Esophagus squamous epithelium (tissue), 5 donors: ENCODE data around the gene ABT1. TPM values are rescaled to one million over a fixed set of nuclear protein-coding genes. Genes with fewer than 3 reads are reported as not detected.

Source experiments
- DNase-seq: peaks from one replicate; lab custom pipeline; 2025; lab: John Stamatoyannopoulos, UW
- H3K27ac ChIP-seq, 4 donors: fragments of 200-600 bp; sonication (generic); one replicate each; pipeline ENCODE4 v1.5.1; 2016 to 2019; ENCODE audit warnings: mild to moderate bottlenecking in 1 of 4
- H3K27me3 ChIP-seq, 4 donors: fragments of 200-600 bp; sonication (generic); 1 replicate in 3 of 4; 2 replicates in 1 of 4; pipeline versions ENCODE4 v1.5.1 to v1.6.0; 2017 to 2021; ENCODE audit warnings: antibody characterized with exemption in 1 of 4
- H3K36me3 ChIP-seq, 3 donors: fragments of 200-600 bp; sonication (generic); one replicate each; pipeline ENCODE4 v1.5.1; 2016 to 2019
- H3K4me1 ChIP-seq, 3 donors: fragments of 200-600 bp; sonication (generic); one replicate each; pipeline ENCODE4 v1.5.1; 2017 to 2019
- H3K4me3 ChIP-seq, 4 donors: fragments of 200-600 bp; sonication (generic); 1 replicate in 3 of 4; 2 replicates in 1 of 4; pipeline ENCODE4 v1.5.1; 2016 to 2019; ENCODE audit warnings: mild to moderate bottlenecking in 2 of 4, moderate library complexity in 1 of 4
- H3K9me3 ChIP-seq, 3 donors: fragments of 200-600 bp; sonication (generic); one replicate each; pipeline ENCODE4 v1.5.1; 2016 to 2019
- CTCF ChIP-seq, 6 experiments: fragments of 450-650 bp in 4 of 6; fragments of 200-600 bp in 2 of 6; sonication (generic) in 2 of 6; IDR thresholded peaks; one replicate each; pipeline ENCODE4 v1.5.1; 2016 to 2019; ENCODE audit warnings: antibody characterized with exemption in 6 of 6, mild to moderate bottlenecking in 4 of 6, moderate library complexity in 4 of 6
- POLR2A ChIP-seq, 4 donors: fragments of 450-650 bp; IDR thresholded peaks; one replicate each; pipeline ENCODE4 v1.6.1; 2017; ENCODE audit warnings: antibody characterized with exemption in 4 of 4, mild to moderate bottlenecking in 4 of 4, moderate library complexity in 3 of 4
- WGBS, 2 donors: methylation state at CpG; one replicate each; pipeline ENCODE4 v1.1.5; 2018; 5-methylcytosine and 5-hydroxymethylcytosine counted together
- intact Hi-C: fragments of 100-400 bp; cut with DNase I; formaldehyde crosslinking; loops from one replicate; pipeline ENCODE4 v1.15.0; 2022
- total RNA-seq, 4 donors: library from RNA; depleted of rRNA; stranded (reverse); fragments of >200 nt; gene quantifications; one replicate each; pipeline ENCODE4 v1.1.0, GENCODE V29; 2016
- donor health status: DM: yes; HTN: yes; CAD: no.

ABT1 gene
- total RNA-seq, 4 donors from 2014 or later, result 16.0 to 23.5 (median 17.1) TPM

- TF ChIP-seq POLR2A (IDR thresholded peaks at IDR 0.05) (no peak), CTCF (IDR thresholded peaks at IDR 0.05) (peak in 2 of 6 experiments; percentile 11 to 28)
- H3K4me1 ChIP-seq, result peaks cover 0 to 33% (median 6%) of the 10 kb centered on the region in 3 donors
- H3K27me3 ChIP-seq, result no peaks in the 10 kb centered on the region
- H3K9me3 ChIP-seq, result no peaks in the 10 kb centered on the region
- DNase-seq, result no peak
- peak overlapping the region; percentile 23 to 72 (median 62) for H3K27ac ChIP-seq
- no peaks in the 10 kb centered on the region for H3K36me3 ChIP-seq
- H3K4me3 ChIP-seq, result peak overlapping the region; percentile 22 to 65 (median 53)
- WGBS, 2 donors, result 3 to 4% methylated on average over 33 of the region's 34 CpGs
- intact Hi-C loops, result no loop called here
Observed at GRCh38 chr6:26568601-26569432, 27.9 kb upstream of the ABT1 start.

GRCh38 chr6:26569433-26569764, 27.4 kb upstream of the ABT1 start:
- DNase-seq, result no peak
- intact Hi-C loops, result no loop called here
- TF ChIP-seq CTCF (IDR thresholded peaks at IDR 0.05) (peak in 1 of 6 experiments; percentile 0), POLR2A (IDR thresholded peaks at IDR 0.05) (no peak)
- Histone ChIP-seq H3K9me3 (no peaks in the 10 kb centered on the region), H3K27me3 (no peaks in the 10 kb centered on the region), H3K36me3 (no peaks in the 10 kb centered on the region), H3K4me3 (peak overlapping the region in 2 of 4 donors; percentile 50 to 65), H3K27ac (peak overlapping the region in 3 of 4 donors; percentile 35 to 72 (median 40)), H3K4me1 (peaks cover 0 to 33% (median 6%) of the 10 kb centered on the region in 3 donors)
- WGBS, 2 donors, result 10 to 11% methylated on average over 2 of the region's 2 CpGs

- no peaks in the 10 kb centered on the region for H3K9me3 ChIP-seq
- WGBS, 2 donors, result 68 to 77% methylated on average over 16 to 21 of the region's 21 CpGs
- peaks cover 0 to 33% (median 6%) of the 10 kb centered on the region in 3 donors for H3K4me1 ChIP-seq
- no peak for TF ChIP-seq POLR2A (IDR thresholded peaks at IDR 0.05)
- no peak for TF ChIP-seq CTCF (IDR thresholded peaks at IDR 0.05)
- no peak for DNase-seq
- H3K27ac ChIP-seq, result no peak overlapping the region
- H3K27me3 ChIP-seq, result peaks cover 0 to 3% (median 0%) of the 10 kb centered on the region in 4 donors
- no peaks in the 10 kb centered on the region for H3K36me3 ChIP-seq
- intact Hi-C loops, result loop anchor here (10.0 kb wide), 1 partner anchor 245 kb away; no protein-coding TSS in a partner anchor
- no peak overlapping the region for H3K4me3 ChIP-seq
Observed at GRCh38 chr6:26570027-26570809, 26.5 kb upstream of the ABT1 start.

- no peak for TF ChIP-seq POLR2A (IDR thresholded peaks at IDR 0.05)
- TF ChIP-seq CTCF (IDR thresholded peaks at IDR 0.05), result no peak
- Histone ChIP-seq H3K27ac (peak overlapping the region; percentile 65 to 84 (median 78)), H3K4me3 (peak overlapping the region; percentile 35 to 66 (median 54)), H3K36me3 (no peaks in the 10 kb centered on the region), H3K4me1 (peaks cover 0 to 36% (median 6%) of the 10 kb centered on the region in 3 donors), H3K9me3 (no peaks in the 10 kb centered on the region), H3K27me3 (peaks cover 0 to 18% (median 0%) of the 10 kb centered on the region in 4 donors)
- DNase-seq, result no peak
- intact Hi-C loops, result loop anchor here (10.0 kb wide), 1 partner anchor 247 kb away; no protein-coding TSS in a partner anchor
- 5% methylated on average over 20 to 24 of the region's 24 CpGs for WGBS, 2 donors
Observed at GRCh38 chr6:26571592-26572296, 25.0 kb upstream of the ABT1 start.
